H9 (cell line): Measurements from ENCODE around the gene COL4A6. TPM values are rescaled to one million over a fixed set of nuclear protein-coding genes. Genes with fewer than 3 reads are reported as not detected.

Experiments used
- DNase-seq: peaks from one replicate; pipeline ENCODE4 v3.0.0-alpha.2; 2017
- H2AFZ ChIP-seq: one replicate; pipeline ENCODE4 v1.6.1; 2013; ENCODE audit warnings: mild to moderate bottlenecking, low read length, control low read depth, moderate library complexity
- H2AK5ac ChIP-seq: 2 replicates; pipeline ENCODE4 v1.6.1; 2013; ENCODE audit warnings: low read length, control low read depth, mixed read lengths; ENCODE audit not compliant: insufficient read length
- H2BK120ac ChIP-seq: one replicate; pipeline ENCODE4 v1.6.1; 2013; ENCODE audit warnings: low read depth, mild to moderate bottlenecking, low read length, control low read depth, inconsistent platforms; ENCODE audit not compliant: poor library complexity, severe bottlenecking
- H2BK12ac ChIP-seq: 2 replicates; pipeline ENCODE4 v1.6.1; 2013; ENCODE audit warnings: low read length, control low read depth, mixed read lengths, low read depth; ENCODE audit not compliant: insufficient read length
- H2BK15ac ChIP-seq: 2 replicates; pipeline ENCODE4 v1.6.1; 2013; ENCODE audit warnings: low read depth, low read length, control low read depth
- H2BK20ac ChIP-seq: one replicate; pipeline ENCODE4 v1.6.1; 2013; ENCODE audit warnings: low read depth, mild to moderate bottlenecking, low read length, control low read depth, inconsistent platforms; ENCODE audit not compliant: poor library complexity, severe bottlenecking
- H2BK5ac ChIP-seq: 2 replicates; pipeline ENCODE4 v1.6.1; 2013; ENCODE audit warnings: low read length, control low read depth, mixed read lengths; ENCODE audit not compliant: insufficient read length
- H3K14ac ChIP-seq: 2 replicates; pipeline ENCODE4 v1.6.1; 2013; ENCODE audit warnings: low read length, control low read depth; ENCODE audit not compliant: insufficient read depth
- H3K18ac ChIP-seq: 2 replicates; pipeline ENCODE4 v1.6.1; 2013; ENCODE audit warnings: low read depth, mild to moderate bottlenecking, mixed read lengths, low read length, control low read depth; ENCODE audit not compliant: insufficient read length
- H3K23ac ChIP-seq: 2 replicates; pipeline ENCODE4 v1.6.1; 2013; ENCODE audit warnings: low read length, control low read depth, mixed read lengths, low read depth; ENCODE audit not compliant: insufficient read length
- H3K23me2 ChIP-seq: 2 replicates; pipeline ENCODE4 v1.6.1; 2013; ENCODE audit warnings: low read depth, mild to moderate bottlenecking, mixed read lengths, low read length, control low read depth; ENCODE audit not compliant: insufficient read length, poor library complexity, severe bottlenecking
- H3K27ac ChIP-seq: 2 replicates; pipeline ENCODE4 v1.5.1; 2013; ENCODE audit warnings: low read length, control low read depth, mixed read lengths, low read depth; ENCODE audit not compliant: insufficient read length
- H3K27me3 ChIP-seq: 2 replicates; pipeline ENCODE4 v1.6.1; 2013; ENCODE audit warnings: low read length, control low read depth, inconsistent platforms; ENCODE audit not compliant: insufficient read depth
- H3K4ac ChIP-seq: 2 replicates; pipeline ENCODE4 v1.6.1; 2013; ENCODE audit warnings: low read depth, mild to moderate bottlenecking, control low read depth, inconsistent platforms, low read length, moderate library complexity
- H3K4me1 ChIP-seq: 2 replicates; pipeline ENCODE4 v1.6.1; 2013; ENCODE audit warnings: low read length, control low read depth, inconsistent platforms; ENCODE audit not compliant: insufficient read depth
- H3K4me2 ChIP-seq: 2 replicates; pipeline ENCODE4 v1.6.1; 2013; ENCODE audit warnings: low read length, control low read depth, mixed read lengths; ENCODE audit not compliant: insufficient read length, insufficient read depth
- H3K56ac ChIP-seq: 2 replicates; pipeline ENCODE4 v1.6.1; 2013; ENCODE audit warnings: low read depth, mild to moderate bottlenecking, mixed read lengths, low read length, control low read depth; ENCODE audit not compliant: insufficient read length
- H3K79me1 ChIP-seq: 2 replicates; pipeline ENCODE4 v1.6.1; 2013; ENCODE audit warnings: low read depth, mild to moderate bottlenecking, moderate library complexity, low read length, control low read depth, inconsistent platforms; ENCODE audit not compliant: insufficient read depth, poor library complexity, severe bottlenecking
- H3K79me2 ChIP-seq: 2 replicates; pipeline ENCODE4 v1.6.1; 2013; ENCODE audit warnings: low read length, control low read depth, inconsistent platforms; ENCODE audit not compliant: insufficient read depth
- H3K9ac ChIP-seq: 2 replicates; pipeline ENCODE4 v1.6.1; 2013; ENCODE audit warnings: low read length, control low read depth, mixed read lengths; ENCODE audit not compliant: insufficient read length; ENCODE audit errors: extremely low read depth
- H3K9me3 ChIP-seq: one replicate; pipeline ENCODE4 v1.6.1; 2013; ENCODE audit warnings: low read depth, low read length, inconsistent platforms; ENCODE audit not compliant: control insufficient read depth
- H3T11ph ChIP-seq: one replicate; pipeline ENCODE4 v1.6.1; 2013; ENCODE audit warnings: mild to moderate bottlenecking, low read length, control low read depth, inconsistent platforms
- H4K20me1 ChIP-seq: one replicate; pipeline ENCODE4 v1.6.1; 2013; ENCODE audit not compliant: control insufficient read depth, insufficient read length, insufficient read depth
- H4K5ac ChIP-seq: 2 replicates; pipeline ENCODE4 v1.6.1; 2013; ENCODE audit warnings: low read depth, mild to moderate bottlenecking, mixed read lengths, low read length, control low read depth; ENCODE audit not compliant: insufficient read length
- H4K8ac ChIP-seq: replicated peaks from 2 replicates; pipeline ENCODE4 v1.6.1; 2013; ENCODE audit warnings: low read length, control low read depth, mixed read lengths, low read depth; ENCODE audit not compliant: insufficient read length
- H4K91ac ChIP-seq: 2 replicates; pipeline ENCODE4 v1.6.1; 2013; ENCODE audit warnings: low read depth, mild to moderate bottlenecking, moderate library complexity, mixed read lengths, low read length, control low read depth; ENCODE audit not compliant: insufficient read length
- H3K27ac Mint-ChIP-seq, 3 experiments: 2 replicates in 2 of 3; 3 replicates in 1 of 3; pipeline ENCODE4 v1.8.0; 2020 to 2021; ENCODE audit warnings: mixed read lengths in 3 of 3, mild to moderate bottlenecking in 1 of 3, moderate library complexity in 1 of 3
- H3K27me3 Mint-ChIP-seq: 2 replicates; pipeline ENCODE4 v1.8.0; 2021; ENCODE audit warnings: low read depth, mild to moderate bottlenecking, moderate library complexity, mixed read lengths
- H3K36me3 Mint-ChIP-seq, 3 experiments: 2 replicates in 2 of 3; 3 replicates in 1 of 3; pipeline ENCODE4 v1.8.0; 2020 to 2021; ENCODE audit warnings: low read depth in 3 of 3, mixed read lengths in 3 of 3; ENCODE audit not compliant: insufficient read depth in 1 of 3
- H3K4me1 Mint-ChIP-seq, 2 experiments: 2 replicates each; pipeline ENCODE4 v1.8.0; 2020; ENCODE audit warnings: mixed read lengths in 2 of 2
- H3K4me3 Mint-ChIP-seq, 2 experiments: 2 replicates in 1 of 2; 3 replicates in 1 of 2; pipeline ENCODE4 v1.8.0; 2020 to 2021; ENCODE audit warnings: mild to moderate bottlenecking in 2 of 2, mixed read lengths in 2 of 2, moderate library complexity in 1 of 2
- H3K9me3 Mint-ChIP-seq, 2 experiments: 2 replicates in 1 of 2; 3 replicates in 1 of 2; pipeline ENCODE4 v1.8.0; 2020; ENCODE audit warnings: mild to moderate bottlenecking in 2 of 2, mixed read lengths in 2 of 2, moderate library complexity in 1 of 2
- WGBS: extraction: QIAGEN DNeasy Blood & Tissue Kit; methylation state at CpG from one replicate; pipeline ENCODE4 v1.1.7; 2013; ENCODE audit warnings: missing lambda C conversion rate, low lambda C conversion rate, mixed read lengths; ENCODE audit not compliant: insufficient read length; ENCODE audit errors: extremely low coverage; 5-methylcytosine and 5-hydroxymethylcytosine counted together
- total RNA-seq: library from RNA; stranded (reverse); gene quantifications from 2 replicates; pipeline ENCODE4 v1.2.1, GENCODE V29; 2021
- TF ChIP-seq, protein P1 (sequence below): fragments of 200-600 bp; sonication (generic); conservative IDR thresholded peaks from 3 replicates; pipeline ENCODE4 v1.8.0; 2021; ENCODE audit warnings: antibody characterized with exemption, mild to moderate bottlenecking

COL4A6 gene
- total RNA-seq, 1 experiment from 2014 or later = 16.7 TPM

DNA sequence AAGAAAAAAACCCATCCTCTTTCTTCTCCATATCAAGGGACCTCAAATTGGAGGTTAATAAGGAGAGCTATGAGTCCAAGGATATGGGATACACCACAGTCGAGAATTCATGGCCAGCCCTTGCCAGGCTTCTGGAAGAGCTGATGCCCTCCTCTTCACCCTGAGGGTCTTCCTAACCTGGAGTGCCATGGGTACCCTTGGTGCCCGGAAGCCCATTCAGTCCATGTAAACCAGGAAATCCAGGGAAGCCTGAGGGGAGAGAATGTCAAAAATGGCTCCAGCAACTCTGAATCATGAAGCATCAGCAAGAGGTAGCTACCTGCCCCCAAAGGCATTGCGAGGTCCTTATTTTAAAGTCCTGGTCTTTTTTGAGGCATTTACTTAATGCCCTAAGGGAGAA is 268.5 kb downstream of the COL4A6 start:
- Histone ChIP-seq H3K27me3 (no peaks in the 10 kb centered on the region), H2AK5ac (no peak overlapping the region), H3K9ac (no peak overlapping the region), H3K9me3 (no peaks in the 10 kb centered on the region), H3K4me2 (no peak overlapping the region), H3K27ac (no peak overlapping the region), H2AFZ (no peak overlapping the region), H3K4ac (no peak overlapping the region), H3T11ph (no peak overlapping the region), H3K56ac (no peak overlapping the region), H2BK12ac (no peak overlapping the region), H3K79me2 (no peaks in the 10 kb centered on the region), H2BK20ac (no peak overlapping the region), H2BK120ac (no peak overlapping the region), H4K91ac (no peak overlapping the region), H3K23ac (no peak overlapping the region), H2BK15ac (no peak overlapping the region), H4K8ac (no peak overlapping the region), H3K4me1 (no peaks in the 10 kb centered on the region), H4K5ac (no peak overlapping the region), H3K23me2 (no peaks in the 10 kb centered on the region), H3K14ac (no peak overlapping the region), H3K18ac (no peak overlapping the region), H3K79me1 (no peaks in the 10 kb centered on the region), H2BK5ac (no peak overlapping the region), H4K20me1 (no peaks in the 10 kb centered on the region)
- no peak overlapping the region for H3K27ac Mint-ChIP-seq
- H3K27me3 Mint-ChIP-seq = peaks cover 3% of the 10 kb centered on the region
- H3K36me3 Mint-ChIP-seq = peaks cover 14 to 23% (median 23%) of the 10 kb centered on the region in 3 experiments
- no peak for DNase-seq
- no peaks in the 10 kb centered on the region for H3K9me3 Mint-ChIP-seq
- H3K4me1 Mint-ChIP-seq = peaks cover 6 to 13% of the 10 kb centered on the region in 2 experiments
- TF ChIP-seq, protein P1, sequence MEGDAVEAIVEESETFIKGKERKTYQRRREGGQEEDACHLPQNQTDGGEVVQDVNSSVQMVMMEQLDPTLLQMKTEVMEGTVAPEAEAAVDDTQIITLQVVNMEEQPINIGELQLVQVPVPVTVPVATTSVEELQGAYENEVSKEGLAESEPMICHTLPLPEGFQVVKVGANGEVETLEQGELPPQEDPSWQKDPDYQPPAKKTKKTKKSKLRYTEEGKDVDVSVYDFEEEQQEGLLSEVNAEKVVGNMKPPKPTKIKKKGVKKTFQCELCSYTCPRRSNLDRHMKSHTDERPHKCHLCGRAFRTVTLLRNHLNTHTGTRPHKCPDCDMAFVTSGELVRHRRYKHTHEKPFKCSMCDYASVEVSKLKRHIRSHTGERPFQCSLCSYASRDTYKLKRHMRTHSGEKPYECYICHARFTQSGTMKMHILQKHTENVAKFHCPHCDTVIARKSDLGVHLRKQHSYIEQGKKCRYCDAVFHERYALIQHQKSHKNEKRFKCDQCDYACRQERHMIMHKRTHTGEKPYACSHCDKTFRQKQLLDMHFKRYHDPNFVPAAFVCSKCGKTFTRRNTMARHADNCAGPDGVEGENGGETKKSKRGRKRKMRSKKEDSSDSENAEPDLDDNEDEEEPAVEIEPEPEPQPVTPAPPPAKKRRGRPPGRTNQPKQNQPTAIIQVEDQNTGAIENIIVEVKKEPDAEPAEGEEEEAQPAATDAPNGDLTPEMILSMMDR = no peak
- H3K4me3 Mint-ChIP-seq = no peak overlapping the region
- WGBS = no CpG with 5 or more reads among the region's 3 CpGs
